Erythroblast (primary cell): Measurements from ENCODE around the gene SEPTIN8.

Experiments used
- DNase-seq, 2 experiments: peaks; one replicate each; lab custom pipeline; 2025; lab: John Stamatoyannopoulos, UW
- GATA1 ChIP-seq: IDR thresholded peaks from 2 replicates; pipeline ENCODE4 v1.6.1; 2011; ENCODE audit warnings: low read depth, mild to moderate bottlenecking, control low read depth, low read length, moderate library complexity
- POLR2A ChIP-seq: IDR thresholded peaks from 2 replicates; pipeline ENCODE4 v1.6.1; 2011; ENCODE audit warnings: mild to moderate bottlenecking, low read length

The SEPTIN8 gene

DNA sequence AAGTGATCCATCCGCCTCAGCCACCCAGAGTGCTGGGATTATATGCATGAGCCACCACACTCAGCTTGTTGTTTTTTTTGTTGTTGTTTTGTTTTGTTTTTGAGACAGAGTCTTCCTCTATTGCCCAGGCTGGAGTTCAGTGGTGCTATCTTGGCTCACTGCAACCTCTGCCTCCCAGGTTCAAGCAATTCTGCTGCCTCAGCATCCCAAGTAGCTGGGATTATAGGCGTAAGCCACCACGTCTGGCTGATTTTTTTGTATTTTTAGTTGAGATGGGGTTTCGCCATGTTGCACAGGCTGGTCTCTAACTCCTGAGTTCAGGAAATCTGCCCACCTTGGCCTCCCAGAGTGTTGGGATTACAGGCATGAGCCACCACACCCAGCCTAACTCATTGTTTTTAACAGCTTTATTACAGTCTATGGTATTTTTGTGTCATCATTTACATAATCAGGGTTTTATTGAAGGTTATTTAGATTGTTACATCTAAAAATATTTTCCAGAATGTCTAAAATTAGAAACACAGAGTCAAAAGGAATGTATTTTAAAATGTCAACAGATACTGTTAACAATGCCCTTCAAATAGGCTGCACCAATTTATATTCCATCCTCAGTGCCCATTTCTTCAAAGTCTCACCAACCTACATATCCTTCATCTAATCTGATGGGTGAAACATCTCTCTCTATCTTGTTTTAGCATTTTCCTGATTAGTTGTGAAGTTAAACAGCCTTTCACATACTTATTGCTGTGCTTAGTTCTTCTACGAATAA lies 58.3 kb downstream of the SEPTIN8 start:
- no peak for DNase-seq
- TF ChIP-seq GATA1: no peak
- no peak for TF ChIP-seq POLR2A

DNA sequence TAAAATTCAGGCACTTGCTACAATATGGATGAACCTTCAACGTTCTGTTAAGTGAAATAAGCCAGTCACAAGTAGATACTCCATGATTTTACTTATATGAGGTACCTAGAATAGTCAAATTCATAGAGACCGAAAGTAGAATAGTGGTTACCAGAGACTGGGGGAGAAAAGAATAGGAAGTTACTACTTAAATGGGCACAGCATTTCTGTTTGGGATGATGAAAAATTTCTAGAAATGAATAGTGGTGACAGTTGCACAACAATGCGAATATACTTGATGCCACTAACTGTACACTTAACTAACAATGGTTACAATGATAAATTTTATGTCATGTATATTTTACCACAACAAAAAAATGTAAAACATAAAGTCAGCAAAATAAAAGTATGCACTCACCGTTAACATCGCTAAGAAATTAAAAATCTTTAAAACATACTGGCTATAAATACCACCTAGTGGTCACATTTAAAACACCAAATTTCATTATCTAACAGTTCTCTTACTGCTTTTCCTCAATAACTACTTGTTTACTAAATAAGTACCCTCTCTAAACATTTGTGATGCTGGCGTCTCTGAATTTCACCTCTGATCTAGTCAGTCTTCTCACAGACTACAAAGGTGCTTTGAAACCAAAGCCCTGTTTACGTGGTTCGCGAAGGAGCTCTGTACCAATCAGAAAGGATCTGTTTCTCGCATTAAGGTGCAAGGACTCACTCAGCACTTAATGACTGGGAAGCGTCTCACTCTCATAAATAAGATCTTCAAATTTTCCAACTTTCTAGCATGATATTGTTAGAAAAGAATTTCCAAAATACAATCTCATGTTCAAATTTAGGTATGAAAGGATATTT lies 62.4 kb downstream of the SEPTIN8 start:
- TF ChIP-seq GATA1: no peak
- no peak for TF ChIP-seq POLR2A
- DNase-seq: peak; percentile 22 to 43

DNA sequence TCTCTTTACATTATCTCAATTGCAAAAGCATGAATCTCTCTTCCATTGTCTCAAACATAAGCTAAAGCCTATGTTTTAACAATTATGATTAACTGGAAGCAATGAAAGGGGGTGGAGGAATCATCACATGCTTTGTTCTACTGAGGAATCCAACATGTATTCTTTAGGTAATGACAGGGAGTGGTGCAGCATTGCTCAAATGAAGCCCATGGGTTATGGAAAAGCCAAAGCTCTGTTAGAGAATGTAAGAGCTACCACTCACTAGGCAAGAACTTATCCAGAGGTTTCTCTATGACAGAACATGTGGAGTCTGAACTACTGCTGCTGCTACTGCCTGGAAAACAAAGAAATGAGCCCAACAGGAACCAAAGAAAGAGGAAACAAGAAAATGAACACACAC lies 68.4 kb downstream of the SEPTIN8 start:
- DNase-seq: no peak

DNA sequence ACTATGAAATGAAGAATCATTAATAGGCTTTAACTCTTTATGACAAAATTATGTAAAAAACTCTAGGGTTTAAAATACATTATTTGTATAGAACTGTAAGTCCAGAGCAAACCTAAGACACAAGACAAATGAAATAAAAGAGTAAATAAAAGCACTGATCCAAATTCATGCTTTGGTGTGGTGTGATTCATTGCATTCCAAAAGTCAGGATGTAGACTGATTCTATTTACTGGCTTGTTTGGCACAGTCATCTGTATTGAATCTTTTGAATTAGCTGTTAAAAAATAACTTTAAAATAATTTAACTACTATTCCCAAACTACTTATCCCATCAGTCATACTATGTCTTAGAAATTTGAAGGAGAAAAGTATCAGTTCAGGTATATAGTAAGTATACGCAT lies 72.2 kb downstream of the SEPTIN8 start:
- DNase-seq: no peak
- TF ChIP-seq POLR2A: no peak
- TF ChIP-seq GATA1: no peak

More for the DNA sequence above, 68.4 kb downstream of the SEPTIN8 start:
- no peak for TF ChIP-seq GATA1
